ENCODE measurements around the gene CCDC175. TPM values are rescaled to one million over a fixed set of nuclear protein-coding genes. Genes with fewer than 3 reads are reported as not detected.

Gene CCDC175
- total RNA-seq, 4 donors from 2014 or later: not detected

DNA sequence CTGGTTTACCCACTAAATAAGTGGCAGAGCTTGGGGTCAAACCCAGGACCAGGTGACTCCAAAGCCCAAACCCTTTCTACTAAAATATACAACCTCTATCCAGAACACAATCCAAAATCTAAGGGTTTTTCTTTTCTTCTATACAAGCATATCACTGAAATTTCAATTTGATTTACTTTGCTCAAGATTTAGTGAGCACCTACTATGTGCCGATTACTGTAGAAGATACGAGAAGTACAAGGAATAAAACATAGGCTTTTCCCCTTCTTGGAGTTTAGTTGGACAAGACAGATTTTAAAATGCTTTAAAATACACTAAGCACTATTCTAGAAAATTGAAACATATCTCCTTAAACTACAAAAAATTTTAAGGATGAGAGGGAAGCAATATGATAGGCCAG is 95.2 kb downstream of the CCDC175 start:
- in situ Hi-C loops (cut with MboI; ENCODE audit: low sequenced_read_pairs in 4 of 4): no loop called here
- H3K27ac ChIP-seq: peak overlapping the region in 3 of 4 donors; percentile 2 to 95 (median 89)
- H3K36me3 ChIP-seq: peaks cover 0 to 13% of the 10 kb centered on the region in 2 donors
- no peaks in the 10 kb centered on the region for H3K9me3 ChIP-seq
- H3K4me3 ChIP-seq: no peak overlapping the region
- H3K4me1 ChIP-seq: peaks cover 32 to 37% of the 10 kb centered on the region in 2 donors
- no peak for ATAC-seq
- no peak for TF ChIP-seq POLR2A (IDR thresholded peaks at IDR 0.05)
- TF ChIP-seq CTCF (IDR thresholded peaks at IDR 0.05 in 4 of 5, conservative IDR thresholded peaks at IDR 0.05 in 1 of 5): no peak
- no peaks in the 10 kb centered on the region for H3K27me3 ChIP-seq
- no peak for DNase-seq
- intact Hi-C loops (cut with DNase I; ENCODE audit: low total_unique reads): loop anchor here (5.0 kb wide), 1 partner anchor 701 kb away; no protein-coding TSS in a partner anchor

DNA sequence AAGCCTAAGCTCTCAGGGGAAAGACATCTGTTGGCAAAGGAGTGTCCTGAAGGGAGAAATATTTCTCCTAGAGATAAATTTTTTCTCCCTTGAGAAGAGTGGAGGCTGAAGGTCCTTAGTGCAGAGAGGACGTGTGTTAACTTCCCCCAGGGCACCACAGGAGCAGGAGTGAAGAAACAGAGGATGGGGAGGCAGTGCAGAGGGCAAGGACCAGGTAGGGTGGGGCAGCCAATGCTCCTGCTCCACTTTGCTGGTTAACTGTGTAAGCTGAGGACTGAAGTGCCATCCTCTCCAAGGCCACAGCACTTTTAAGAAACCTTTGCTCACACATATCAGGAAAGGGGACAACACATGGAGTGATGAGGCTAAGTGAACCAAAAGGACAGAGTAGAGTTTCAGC is 96.4 kb downstream of the CCDC175 start:
- intact Hi-C loops (cut with DNase I; ENCODE audit: low total_unique reads): loop anchor here (5.0 kb wide), 1 partner anchor 702 kb away; no protein-coding TSS in a partner anchor
- TF ChIP-seq POLR2A (IDR thresholded peaks at IDR 0.05) (no peak), CTCF (IDR thresholded peaks at IDR 0.05 in 4 of 5, conservative IDR thresholded peaks at IDR 0.05 in 1 of 5) (no peak)

DNA sequence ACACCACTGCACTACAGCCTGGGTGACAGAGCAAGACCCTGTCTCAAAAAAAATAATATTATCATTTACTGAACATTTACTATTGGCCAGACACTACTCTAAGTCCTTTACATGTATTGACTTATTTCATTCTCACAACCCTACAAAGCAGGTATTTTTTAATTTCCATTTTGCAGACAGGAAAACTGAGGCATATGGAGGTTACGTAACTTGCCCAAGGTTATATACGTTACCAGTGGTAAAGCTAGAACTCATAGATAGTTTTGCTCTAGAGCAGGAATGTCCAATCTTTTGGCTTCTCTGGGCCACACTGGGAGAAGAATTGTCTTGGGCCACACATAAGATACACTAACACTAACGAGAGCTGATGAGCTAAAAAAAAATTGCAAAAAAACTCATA is 98.1 kb downstream of the CCDC175 start:
- no peaks in the 10 kb centered on the region for H3K9me3 ChIP-seq
- no peaks in the 10 kb centered on the region for H3K27me3 ChIP-seq
- H3K4me3 ChIP-seq: no peak overlapping the region
- no peak overlapping the region for H3K27ac ChIP-seq
- intact Hi-C loops (cut with DNase I; ENCODE audit: low total_unique reads): no loop called here
- peaks cover 2 to 41% of the 10 kb centered on the region in 2 donors for H3K36me3 ChIP-seq
- TF ChIP-seq POLR2A (IDR thresholded peaks at IDR 0.05): no peak
- no peak for TF ChIP-seq CTCF (IDR thresholded peaks at IDR 0.05 in 4 of 5, conservative IDR thresholded peaks at IDR 0.05 in 1 of 5)
- in situ Hi-C loops (cut with MboI; ENCODE audit: low sequenced_read_pairs in 4 of 4): no loop called here
- ATAC-seq (no peak), DNase-seq (no peak)
- H3K4me1 ChIP-seq: peaks cover 16 to 20% of the 10 kb centered on the region in 2 donors

More for the DNA sequence above, 96.4 kb downstream of the CCDC175 start:
- H3K27ac ChIP-seq: no peak overlapping the region
- in situ Hi-C loops (cut with MboI; ENCODE audit: low sequenced_read_pairs in 4 of 4): no loop called here
- peaks cover 19 to 24% of the 10 kb centered on the region in 2 donors for H3K4me1 ChIP-seq
- DNase-seq (no peak), ATAC-seq (no peak)
- no peak overlapping the region for H3K4me3 ChIP-seq
- no peaks in the 10 kb centered on the region for H3K9me3 ChIP-seq
- peaks cover 2 to 25% of the 10 kb centered on the region in 2 donors for H3K36me3 ChIP-seq
- no peaks in the 10 kb centered on the region for H3K27me3 ChIP-seq

GRCh38 chr14:59475709-59476108 is 100.9 kb downstream of the CCDC175 start:
- Histone ChIP-seq H3K27ac (no peak overlapping the region), H3K27me3 (no peaks in the 10 kb centered on the region), H3K4me1 (peaks cover 0 to 3% of the 10 kb centered on the region in 2 donors), H3K36me3 (peaks cover 2 to 69% of the 10 kb centered on the region in 2 donors), H3K4me3 (no peak overlapping the region), H3K9me3 (no peaks in the 10 kb centered on the region)
- ATAC-seq (no peak), DNase-seq (no peak)
- intact Hi-C loops (cut with DNase I; ENCODE audit: low total_unique reads) (no loop called here), in situ Hi-C loops (cut with MboI; ENCODE audit: low sequenced_read_pairs in 4 of 4) (no loop called here)
- no peak for TF ChIP-seq CTCF (IDR thresholded peaks at IDR 0.05 in 4 of 5, conservative IDR thresholded peaks at IDR 0.05 in 1 of 5)
- no peak for TF ChIP-seq POLR2A (IDR thresholded peaks at IDR 0.05)

GRCh38 chr14:59474172-59474571 is 102.4 kb downstream of the CCDC175 start:
- peaks cover 2 to 69% of the 10 kb centered on the region in 2 donors for H3K36me3 ChIP-seq
- no peak overlapping the region for H3K27ac ChIP-seq
- DNase-seq: no peak
- H3K9me3 ChIP-seq: no peaks in the 10 kb centered on the region
- TF ChIP-seq CTCF (IDR thresholded peaks at IDR 0.05 in 4 of 5, conservative IDR thresholded peaks at IDR 0.05 in 1 of 5): no peak
- TF ChIP-seq POLR2A (IDR thresholded peaks at IDR 0.05): no peak
- no peaks in the 10 kb centered on the region for H3K27me3 ChIP-seq
- no peak overlapping the region for H3K4me3 ChIP-seq
- no peak for ATAC-seq
- intact Hi-C loops (cut with DNase I; ENCODE audit: low total_unique reads): no loop called here
- no peaks in the 10 kb centered on the region for H3K4me1 ChIP-seq
- in situ Hi-C loops (cut with MboI; ENCODE audit: low sequenced_read_pairs in 4 of 4): no loop called here

Measured in gastrocnemius medialis (tissue), 4 donors.